ENCODE results near the gene TANGO2.

Gene TANGO2

DNA sequence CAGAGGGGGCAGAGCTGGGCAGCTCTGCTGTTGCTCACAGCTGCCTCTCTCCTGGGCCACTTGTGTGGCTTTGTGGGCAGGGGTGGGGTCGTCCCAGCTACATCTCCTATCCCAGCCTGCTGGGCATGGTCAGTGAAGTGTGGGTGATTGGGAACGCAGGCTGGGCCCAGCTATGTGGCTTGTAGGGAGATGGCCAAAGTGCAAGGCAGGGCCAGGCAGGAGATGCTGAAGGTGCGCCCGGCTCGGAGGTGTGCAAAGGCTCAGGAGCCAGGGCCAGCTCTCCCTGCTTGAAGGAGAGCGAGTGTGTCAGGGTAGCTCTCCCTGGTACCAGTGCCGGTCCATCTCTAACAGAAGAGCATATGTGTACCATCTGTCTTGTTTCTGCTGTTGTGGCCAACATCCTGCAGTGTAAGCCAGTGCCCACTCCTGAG, 86.6 kb downstream of the TANGO2 start:
- no peak for DNase-seq (ENCODE audit: low read depth)

DNA sequence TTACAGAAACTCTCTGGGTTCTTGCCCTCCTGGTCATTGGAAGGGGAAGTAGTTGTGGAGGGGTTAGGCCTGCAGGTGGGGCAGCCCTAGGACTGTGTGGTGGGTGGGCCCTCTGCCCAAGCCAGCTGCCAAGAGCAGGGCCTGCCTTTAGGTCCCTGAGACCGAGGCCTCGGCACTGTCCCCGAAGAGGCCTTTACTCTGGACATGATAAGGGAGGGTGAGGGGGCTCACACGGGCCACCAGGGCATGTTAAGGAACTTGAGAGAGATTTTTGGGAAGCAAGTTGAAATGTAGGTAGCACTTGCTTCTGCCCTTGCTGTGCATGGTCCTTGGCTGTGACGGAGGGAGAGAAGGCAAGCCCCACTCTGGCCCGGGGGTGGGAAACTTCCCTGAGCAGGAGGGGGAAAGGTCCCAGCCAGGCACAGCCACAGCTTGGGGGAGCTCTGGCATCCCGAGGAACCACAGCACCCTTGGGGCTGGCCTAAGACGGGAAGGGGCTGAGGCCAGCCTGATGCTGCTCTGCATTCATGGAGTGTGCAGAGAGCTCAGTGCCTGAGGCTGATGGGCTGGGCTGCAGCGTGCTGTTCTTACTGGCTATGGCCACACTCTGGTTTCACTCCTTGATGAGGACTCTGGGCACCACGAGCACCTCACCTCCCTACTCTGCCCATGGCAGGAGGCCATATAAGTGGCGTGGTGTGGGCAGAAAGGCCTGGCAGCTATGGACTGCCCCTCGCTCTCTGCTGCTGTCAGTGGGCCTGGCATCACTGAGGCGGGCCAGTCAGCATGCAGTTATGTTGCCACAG, 87.2 kb downstream of the TANGO2 start:
- DNase-seq (ENCODE audit: low read depth) = no peak

DNA sequence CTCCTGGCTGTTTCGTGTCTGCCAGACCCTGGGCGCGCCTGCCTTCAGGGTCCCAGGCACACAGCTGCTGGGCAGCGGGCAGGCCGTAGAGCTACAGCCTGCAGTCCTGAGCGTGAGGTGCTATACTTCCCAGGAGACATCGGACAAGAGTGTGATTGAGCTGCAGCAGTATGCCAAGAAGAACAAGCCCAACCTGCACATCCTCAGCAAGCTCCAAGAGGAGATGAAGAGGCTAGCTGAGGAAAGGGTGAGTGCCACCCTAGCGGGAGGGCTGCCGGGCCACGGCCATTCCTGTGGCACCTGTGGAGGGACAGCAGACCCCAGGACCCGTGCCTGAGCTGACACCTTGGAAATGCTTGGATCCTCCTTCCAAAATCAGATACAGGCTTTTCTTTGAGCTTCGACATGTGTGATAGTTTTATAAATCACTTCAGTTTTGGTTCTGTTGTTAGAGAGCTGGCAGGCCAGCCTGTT, 87.9 kb downstream of the TANGO2 start:
- no peak for DNase-seq (ENCODE audit: low read depth)

DNA sequence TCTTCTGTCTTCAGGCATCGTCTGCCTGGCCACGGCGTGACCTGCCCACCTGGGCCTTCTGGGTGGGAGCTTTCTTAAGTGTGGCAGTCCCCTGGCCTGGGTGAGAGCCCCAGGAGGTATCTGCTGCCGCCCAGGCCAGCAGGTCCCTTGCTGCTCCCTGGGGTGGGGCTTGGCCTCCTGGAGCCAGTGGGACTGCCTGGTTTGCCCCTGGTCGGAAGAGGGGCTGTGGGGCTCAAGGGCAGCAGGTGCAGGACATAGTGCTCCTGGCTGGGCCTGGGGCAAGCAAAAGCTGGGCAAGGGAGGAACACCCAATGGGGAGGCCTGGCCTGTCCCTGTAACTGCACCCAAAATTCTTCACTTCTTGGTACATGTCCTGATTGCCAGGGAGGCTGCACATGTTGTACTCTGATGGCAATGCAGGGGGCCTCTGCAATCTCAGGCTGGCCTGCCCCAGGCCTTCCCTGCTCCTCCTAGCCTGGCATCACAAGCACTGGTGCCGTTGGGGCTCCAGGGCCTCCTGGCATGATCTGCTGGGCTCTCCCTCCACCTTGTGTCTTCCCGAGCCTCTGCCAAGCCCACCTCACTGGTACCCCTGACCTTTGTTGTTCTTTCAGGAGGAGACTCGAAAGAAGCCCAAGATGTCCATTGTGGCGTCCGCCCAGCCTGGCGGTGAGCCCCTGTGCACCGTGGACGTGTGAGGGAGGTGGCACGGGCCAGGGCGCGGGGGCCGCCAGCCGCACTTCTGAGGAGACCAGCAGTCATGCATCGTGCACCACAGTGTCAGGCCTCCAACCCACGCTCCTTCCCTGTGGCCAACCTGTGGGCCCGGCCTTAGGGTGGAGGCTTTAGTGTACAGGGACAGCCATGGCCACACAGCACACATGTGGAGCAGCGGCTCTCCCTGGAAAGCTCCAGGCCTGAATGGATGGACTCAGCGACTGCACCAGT, 88.8 kb downstream of the TANGO2 start:
- no peak for DNase-seq (ENCODE audit: low read depth)

DNA sequence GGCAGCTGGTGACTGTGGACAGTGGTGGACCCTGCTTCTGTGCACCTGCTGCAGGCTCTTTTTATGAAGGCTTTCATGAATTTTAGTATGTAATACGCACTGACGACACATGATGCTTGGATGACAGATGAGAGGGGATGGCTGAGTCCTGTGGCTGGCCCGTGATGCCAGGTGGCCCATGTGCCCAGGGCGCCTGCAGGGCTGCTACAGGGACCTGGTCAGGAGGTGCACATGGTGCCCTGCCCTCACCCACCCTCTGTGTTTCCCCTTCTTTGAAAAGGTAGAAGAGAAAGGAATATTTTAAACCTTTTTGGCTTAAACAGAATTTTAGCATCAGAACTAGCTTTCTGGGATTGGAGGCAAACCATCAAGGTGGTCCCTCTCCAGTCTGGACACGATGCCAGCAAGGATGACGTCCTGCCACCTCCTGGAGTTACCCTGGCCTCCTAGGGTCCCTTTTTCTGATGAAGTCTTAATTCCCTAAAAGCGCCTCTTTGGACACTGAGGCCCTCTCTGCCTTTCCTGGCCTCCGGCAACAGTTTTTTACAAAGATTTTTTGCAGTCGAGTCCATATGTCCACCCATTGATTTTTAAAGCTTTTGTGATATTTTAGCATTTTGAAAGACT, 89.6 kb downstream of the TANGO2 start:
- DNase-seq (ENCODE audit: low read depth) = no peak

DNA sequence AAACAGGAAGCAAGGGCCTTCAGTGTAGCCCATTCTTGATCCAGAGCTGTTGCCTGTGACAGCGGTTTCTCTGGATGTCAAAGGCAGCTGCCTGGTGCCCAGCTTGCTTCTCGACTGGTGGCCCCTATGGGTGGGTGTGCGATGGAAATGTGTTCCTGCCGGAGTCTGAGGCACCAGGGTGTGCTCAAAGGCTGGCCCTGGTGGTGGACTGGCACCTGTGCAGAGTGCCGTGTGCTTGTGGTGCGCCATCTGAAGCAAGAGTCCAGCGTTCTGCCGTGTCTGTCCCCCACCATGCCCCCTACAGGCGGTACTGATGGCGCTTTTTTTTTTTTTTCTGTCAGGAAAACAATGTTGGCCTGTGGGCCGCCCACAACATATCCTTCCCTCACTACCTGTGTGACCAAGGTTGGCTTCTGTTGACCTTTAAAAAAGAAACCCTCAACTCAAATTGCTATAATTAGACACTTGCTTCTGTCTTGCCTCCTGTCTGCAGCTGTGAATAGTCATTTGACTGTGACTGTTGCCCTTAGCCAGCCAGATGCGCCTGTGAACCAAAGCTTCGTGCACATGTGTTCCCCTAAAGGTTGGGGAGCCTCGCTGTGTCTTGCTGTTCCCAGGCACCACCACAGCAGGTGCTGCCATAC, 90.3 kb downstream of the TANGO2 start:
- DNase-seq (ENCODE audit: low read depth) = no peak

DNA sequence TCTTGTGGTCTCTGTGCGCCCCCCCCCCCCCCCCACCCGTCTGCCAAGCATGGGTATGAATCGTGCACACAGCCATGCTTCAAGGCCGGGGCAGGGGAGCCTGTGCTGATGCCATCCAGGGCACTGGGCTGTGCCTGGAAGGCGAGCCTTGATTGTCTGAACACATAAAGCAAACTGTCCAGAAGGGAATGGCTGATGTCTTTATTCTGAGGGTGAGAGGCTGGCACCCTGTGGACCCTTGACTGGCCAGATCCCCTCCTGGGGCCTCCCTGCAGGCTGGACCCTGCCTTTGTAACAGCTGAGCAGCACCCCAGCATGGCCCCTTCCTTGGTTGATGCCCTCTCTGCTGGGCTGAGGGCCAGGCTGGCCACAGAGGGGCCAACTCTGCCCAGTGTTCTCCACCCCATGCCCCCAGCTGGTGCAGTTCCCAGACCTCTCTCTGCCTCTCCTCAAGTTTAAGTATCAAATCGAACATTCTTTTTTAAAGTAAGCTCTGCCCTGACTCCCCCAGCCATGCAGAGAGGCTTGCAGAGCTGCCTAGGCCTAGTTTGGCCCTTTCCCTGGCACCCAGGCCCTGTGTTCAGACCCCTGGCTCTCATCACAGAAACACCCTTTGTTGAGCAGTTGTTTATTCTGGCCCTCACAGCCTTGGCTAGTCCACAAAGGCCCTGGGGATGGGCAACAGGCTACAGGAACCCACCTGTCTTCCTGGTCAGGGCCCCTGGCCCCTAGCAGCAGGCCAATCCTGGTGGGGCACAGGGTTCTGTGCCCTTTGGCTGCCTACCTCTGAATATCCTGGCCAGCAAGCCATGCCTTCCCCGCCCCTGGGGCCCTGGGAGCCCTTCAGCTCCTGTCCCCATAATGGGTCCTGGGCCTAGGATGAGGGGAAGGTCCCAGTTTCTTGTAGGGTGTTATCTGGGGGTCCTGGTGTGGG, 91.0 kb downstream of the TANGO2 start:
- no peak for DNase-seq (ENCODE audit: low read depth)

DNA sequence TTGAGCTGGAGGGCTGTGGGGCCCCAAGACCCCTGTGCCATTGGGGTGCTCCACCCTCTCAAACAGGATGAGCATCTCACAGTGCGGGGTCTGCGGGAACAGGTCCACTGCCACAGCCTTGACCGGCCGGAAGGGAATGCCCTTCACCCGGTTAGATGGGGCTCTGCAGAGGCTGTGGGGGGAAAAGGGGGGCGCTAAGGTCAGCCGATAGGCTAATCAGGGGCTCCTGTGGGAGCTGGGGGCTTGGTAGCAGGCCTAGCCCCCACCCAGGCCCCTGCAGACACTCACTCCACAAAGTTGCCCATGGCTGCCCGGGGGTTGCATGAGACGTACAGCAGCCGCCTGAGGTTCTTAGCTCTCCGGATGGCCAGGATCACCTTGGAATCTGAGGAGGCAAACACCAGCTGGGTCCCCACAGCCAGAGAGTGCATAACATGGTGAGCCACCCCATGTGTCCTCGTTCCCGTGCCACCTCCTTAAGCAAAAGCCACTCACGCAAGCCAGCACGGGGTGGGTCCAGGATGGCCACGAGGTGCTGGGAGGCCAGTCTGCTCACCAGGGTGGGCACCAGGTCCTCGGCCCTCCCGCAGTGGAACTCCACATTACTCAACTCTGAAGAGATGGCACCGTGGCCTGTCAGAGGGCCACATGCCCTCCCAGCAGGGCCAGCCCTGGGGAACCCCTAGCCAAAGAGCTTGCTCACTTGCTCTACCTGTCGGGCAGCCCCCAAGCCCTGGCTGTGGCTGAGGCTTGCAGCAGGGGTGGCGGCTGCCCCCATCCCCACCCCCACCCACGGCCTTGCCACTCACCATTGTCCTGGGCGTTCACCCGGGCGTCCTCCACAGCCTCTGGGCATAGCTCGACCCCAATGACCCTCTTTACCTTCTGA, 92.0 kb downstream of the TANGO2 start:
- DNase-seq (ENCODE audit: low read depth) = no peak

DNA sequence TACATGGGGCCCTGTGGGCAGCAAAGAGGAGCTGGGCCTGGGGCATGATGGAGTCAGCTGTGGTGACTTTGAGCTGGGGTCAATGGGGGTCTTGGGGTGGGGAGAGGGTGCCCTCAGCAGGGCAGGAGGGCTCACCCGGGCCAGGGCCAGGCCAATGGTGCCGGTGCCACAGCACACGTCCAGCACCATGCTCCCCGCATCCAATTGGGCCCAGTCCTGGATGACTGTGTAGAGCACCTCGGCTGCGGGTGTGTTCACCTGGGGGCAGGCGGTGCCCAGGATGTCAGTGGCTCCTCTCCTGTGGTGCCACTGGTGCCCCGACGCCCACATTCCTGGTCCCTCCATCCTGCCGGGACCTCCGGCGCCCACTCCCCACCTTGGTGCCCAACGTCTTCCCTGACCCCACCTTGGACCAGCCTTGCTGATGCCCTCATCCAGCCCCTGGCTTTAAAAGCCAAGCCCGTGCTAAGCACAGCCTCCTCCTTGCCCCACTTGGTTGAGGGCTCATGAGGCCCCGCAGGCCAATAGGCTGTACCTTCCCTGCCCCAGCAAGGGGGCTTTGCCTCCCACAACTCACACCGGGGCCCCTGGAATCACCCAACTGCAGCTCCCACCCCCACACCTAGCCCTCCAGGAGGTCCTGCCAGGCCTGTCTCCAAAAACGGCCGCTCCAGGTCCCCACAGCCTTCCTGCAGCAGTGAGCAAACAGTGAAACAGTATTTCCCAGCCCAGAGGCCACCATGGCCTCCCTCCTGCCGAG, 92.8 kb downstream of the TANGO2 start:
- no peak for DNase-seq (ENCODE audit: low read depth)

DNA sequence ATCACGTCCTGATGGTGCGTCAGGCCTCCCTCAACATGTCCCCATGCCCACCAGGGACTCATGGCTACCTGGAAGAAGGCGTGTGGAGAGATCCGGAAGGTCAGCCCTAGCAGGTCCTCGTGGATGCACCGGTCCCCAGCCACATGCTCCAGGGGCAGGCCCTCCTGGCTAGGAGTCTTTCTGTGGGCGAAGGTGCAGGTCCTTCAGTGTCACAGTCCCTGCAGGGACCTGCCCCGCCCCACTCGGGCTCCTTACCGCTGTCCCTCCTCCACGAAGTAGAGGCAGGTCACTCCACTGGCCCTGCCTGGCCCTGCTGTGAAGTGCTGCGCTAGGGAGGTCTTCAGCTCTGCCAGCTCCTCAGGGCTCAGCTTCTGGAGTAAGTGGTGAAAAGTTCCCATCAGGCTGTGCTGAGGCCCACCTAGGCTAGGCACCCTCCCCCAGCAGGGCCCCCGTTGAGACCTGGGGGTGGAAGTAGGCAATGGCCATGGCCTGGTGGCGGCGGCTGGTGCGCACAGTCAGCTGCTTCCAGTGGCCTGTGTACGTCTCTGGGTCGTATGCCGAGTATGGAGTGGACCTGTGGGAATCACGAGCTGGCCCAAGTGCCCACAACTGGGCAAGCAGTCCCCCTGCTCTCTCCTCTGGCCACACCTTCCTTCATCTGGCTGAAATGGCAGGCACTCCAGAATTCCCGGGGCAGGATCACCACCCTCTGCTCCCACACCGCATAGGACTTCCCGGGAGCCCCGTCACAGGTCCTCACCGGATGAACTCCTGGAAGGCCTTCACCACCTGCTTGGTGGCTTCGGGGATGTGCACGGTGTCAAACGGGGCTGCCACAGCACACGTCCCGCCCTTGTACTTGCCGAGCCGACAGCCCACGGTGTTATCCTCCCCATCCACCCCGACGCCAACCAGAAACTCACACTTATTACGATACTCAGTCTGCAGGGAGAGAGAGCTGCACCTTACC, 93.9 kb downstream of the TANGO2 start:
- no peak for DNase-seq (ENCODE audit: low read depth)

DNA sequence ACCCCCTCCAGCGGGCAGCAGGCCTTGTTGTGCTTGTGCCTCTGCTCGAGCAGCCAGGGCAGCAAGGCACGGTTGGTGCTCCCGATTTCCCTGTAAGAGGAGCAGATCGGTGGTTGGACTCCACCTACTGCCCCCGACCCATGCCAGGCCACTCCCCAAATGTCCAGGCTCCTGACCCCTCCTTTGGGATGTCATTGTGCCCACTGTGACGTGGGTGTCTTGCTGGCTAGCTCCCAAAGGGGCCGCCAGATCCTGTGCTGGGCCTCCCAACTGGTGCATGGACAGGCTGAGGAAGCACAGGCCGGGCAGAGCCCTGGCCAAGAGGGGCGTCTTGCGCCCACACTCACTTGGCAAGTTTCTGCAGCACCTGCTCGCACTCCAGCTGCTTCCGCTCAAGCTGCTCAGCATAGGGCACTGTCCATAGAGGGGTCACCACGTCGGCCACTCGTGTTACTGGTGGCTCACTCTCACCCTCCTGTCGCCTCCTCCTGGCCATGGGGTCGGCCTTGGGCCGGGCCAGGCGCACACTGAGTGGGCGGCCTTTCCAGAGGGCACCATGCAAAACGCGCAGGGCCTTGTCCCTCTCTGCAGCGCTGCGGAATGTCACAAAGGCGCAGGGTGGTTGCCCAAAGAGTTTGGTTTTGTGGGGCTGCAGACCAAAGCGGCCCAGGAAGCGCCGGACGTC, 94.9 kb downstream of the TANGO2 start, which contains the start of gene RANBP1:
TSS of gene RANBP1 (plus strand) at position 414 of the 685 bp plus-strand sequence. CDS start at position 495, 81 bp downstream.
- DNase-seq (ENCODE audit: low read depth) = no peak

DNA sequence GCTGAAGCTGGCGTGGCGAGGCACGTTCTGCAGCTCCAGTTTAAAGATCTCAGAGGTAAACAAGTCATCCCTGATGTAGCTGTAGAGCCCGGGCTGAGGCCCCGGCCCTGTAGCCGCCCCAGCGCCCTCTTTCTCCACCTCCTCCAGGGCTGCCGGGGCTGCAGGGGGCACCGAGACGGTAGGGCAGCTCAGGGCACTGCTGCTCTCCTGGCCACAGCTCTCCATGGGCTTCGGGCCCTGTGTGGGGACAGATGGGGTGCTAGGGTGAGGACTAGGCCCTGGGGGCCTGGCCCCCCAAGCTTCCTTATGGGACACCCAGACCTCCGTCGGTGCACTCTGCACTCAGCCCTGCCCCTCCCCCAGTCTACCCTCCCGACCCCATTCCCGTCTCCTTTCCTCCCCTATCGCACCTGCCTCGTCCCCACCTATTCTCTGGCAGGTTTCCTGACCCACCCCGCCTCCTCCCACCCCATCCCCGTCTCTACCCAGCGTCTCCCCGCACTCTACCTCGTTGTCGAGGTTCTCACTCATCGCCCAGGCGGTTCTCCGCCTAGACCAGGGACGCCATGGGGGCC, 95.6 kb downstream of the TANGO2 start:
- DNase-seq (ENCODE audit: low read depth) = no peak

All from fibroblast of the conjunctiva (primary cell).